HepG2 (cell line): Measurements from ENCODE around the gene RFX6. TPM values are rescaled to one million over a fixed set of nuclear protein-coding genes. Genes with fewer than 3 reads are reported as not detected.

ENCODE experiments used
- ATAC-seq: fragments of 200-7000 bp; cut with Tn5 transposase; 3 replicates; pipeline ENCODE4 v1.9.1; 2020; ENCODE audit warnings: mild to moderate bottlenecking, moderate library complexity
- BruUV-seq: library from RNA; stranded (reverse); fragments of 400-500 nt; replicated peaks from 2 replicates; lab custom pipeline; 2021; lab: Mats Ljungman, UMichigan
- CTCF ChIA-PET: fragments of 300-600 bp; formaldehyde crosslinking; extraction: SDS; loops from one replicate; lab custom pipeline; 2021; ENCODE audit warnings: low total read pairs, inconsistent platforms, low intra/inter-chr PET ratio; lab: Yijun Ruan, JAX
- POLR2A ChIA-PET: fragments of 350-600 bp; sonication (Branson Sonifier 250); formaldehyde crosslinking; loops from one replicate; lab custom pipeline; 2020; ENCODE audit warnings: antibody characterized with exemption, inconsistent platforms; lab: Yijun Ruan, JAX
- DNase-seq: peaks from one replicate; pipeline ENCODE4 v3.0.0-alpha.2; 2015; ENCODE audit warnings: low spot score
- FAIRE-seq: peaks from 3 replicates; lab custom pipeline; 2011; peaks lifted over from hg19 to GRCh38; lab: Jason Lieb, UNC
- H2AFZ ChIP-seq: one replicate; pipeline ENCODE4 v1.6.1; 2011; ENCODE audit warnings: low read length, inconsistent platforms
- H3K27ac ChIP-seq: fragments of 300-600 bp; 3 replicates; pipeline ENCODE4 v1.8.0; 2011; ENCODE audit warnings: mixed run types, mild to moderate bottlenecking, mixed read lengths, low read length, inconsistent platforms; ENCODE audit not compliant: insufficient read depth; ENCODE audit errors: extremely low read length
- H3K27me3 ChIP-seq, 2 experiments: fragments of 200-600 bp in 1 of 2; 2 replicates in 1 of 2; 3 replicates in 1 of 2; pipeline versions ENCODE4 v1.6.0 to v1.8.0; 2011; ENCODE audit warnings: low read length in 2 of 2, mild to moderate bottlenecking in 2 of 2, moderate library complexity in 2 of 2, inconsistent platforms in 1 of 2; ENCODE audit not compliant: insufficient read depth in 2 of 2, control insufficient read depth in 1 of 2
- H3K36me3 ChIP-seq, 2 experiments: fragments of 200-600 bp in 1 of 2; replicated peaks in 1 of 2; 2 replicates in 1 of 2; 3 replicates in 1 of 2; pipeline versions ENCODE4 v1.5.1 to v1.8.0; 2011; ENCODE audit warnings: low read length in 2 of 2, inconsistent platforms in 1 of 2; ENCODE audit not compliant: insufficient read depth in 2 of 2, control insufficient read depth in 1 of 2
- H3K4me1 ChIP-seq: 2 replicates; pipeline ENCODE4 v1.5.1; 2012; ENCODE audit warnings: low read length, inconsistent platforms; ENCODE audit not compliant: insufficient read depth
- H3K4me2 ChIP-seq: 2 replicates; pipeline ENCODE4 v1.6.0; 2011; ENCODE audit warnings: low read depth, low read length, inconsistent platforms
- H3K4me3 ChIP-seq, 3 experiments: fragments of 200-600 bp in 1 of 3; sonication (generic), shearing (Covaris generic) in 1 of 3; replicated peaks in 1 of 3; 2 replicates each; pipeline ENCODE4 v1.5.1; 2011 to 2016; ENCODE audit warnings: low read length in 3 of 3, inconsistent platforms in 2 of 3, low read depth in 2 of 3, mild to moderate bottlenecking in 2 of 3, control low read depth in 1 of 3, mixed read lengths in 1 of 3; ENCODE audit not compliant: insufficient read depth in 1 of 3
- H3K79me2 ChIP-seq: one replicate; pipeline ENCODE4 v1.6.1; 2011; ENCODE audit warnings: low read length, inconsistent platforms; ENCODE audit not compliant: insufficient read depth
- H3K9ac ChIP-seq: 2 replicates; pipeline ENCODE4 v1.6.0; 2011; ENCODE audit warnings: mild to moderate bottlenecking, low read depth, low read length, inconsistent platforms; ENCODE audit not compliant: insufficient read depth
- H3K9me3 ChIP-seq: 2 replicates; pipeline ENCODE4 v1.5.1; 2012; ENCODE audit warnings: mild to moderate bottlenecking, low read length
- H4K20me1 ChIP-seq: 2 replicates; pipeline ENCODE4 v1.6.0; 2011; ENCODE audit warnings: inconsistent platforms, mild to moderate bottlenecking, low read length, moderate library complexity; ENCODE audit not compliant: insufficient read depth
- MTA1 ChIP-seq: sonication (generic); formaldehyde crosslinking; IDR thresholded peaks from 2 replicates; pipeline ENCODE4 v1.4.0; 2020; ENCODE audit warnings: missing genetic modification reagents, mild to moderate bottlenecking, borderline replicate concordance
- PAXIP1 ChIP-seq: sonication (generic); formaldehyde crosslinking; conservative IDR thresholded peaks from 2 replicates; pipeline ENCODE4 v1.4.0; 2020; ENCODE audit warnings: mild to moderate bottlenecking, missing genetic modification reagents, moderate library complexity
- RORA ChIP-seq: sonication (generic); formaldehyde crosslinking; IDR thresholded peaks from 2 replicates; pipeline ENCODE4 v1.5.0; 2020; ENCODE audit warnings: mild to moderate bottlenecking, missing genetic modification reagents, moderate library complexity
- SRSF9 ChIP-seq: fragments of 200-400 bp; formaldehyde crosslinking; IDR thresholded peaks from 2 replicates; pipeline ENCODE4 v1.6.1; 2018; ENCODE audit warnings: borderline replicate concordance, mild to moderate bottlenecking, low read depth, low read length; ENCODE audit not compliant: insufficient read depth, poor library complexity, severe bottlenecking
- TBX2 ChIP-seq: sonication (generic); formaldehyde crosslinking; IDR thresholded peaks from 2 replicates; pipeline ENCODE4 v1.5.0; 2020; ENCODE audit warnings: missing genetic modification reagents, mild to moderate bottlenecking, borderline replicate concordance
- WIZ ChIP-seq: sonication (generic); formaldehyde crosslinking; IDR thresholded peaks from 2 replicates; pipeline ENCODE4 v1.5.1; 2020; ENCODE audit warnings: mild to moderate bottlenecking, missing genetic modification reagents
- ZBTB21 ChIP-seq: sonication (generic); formaldehyde crosslinking; IDR thresholded peaks from 2 replicates; pipeline ENCODE4 v1.4.0; 2020; ENCODE audit warnings: missing genetic modification reagents
- ZBTB42 ChIP-seq: sonication (generic); formaldehyde crosslinking; IDR thresholded peaks from 2 replicates; pipeline ENCODE4 v1.5.0; 2020; ENCODE audit warnings: mild to moderate bottlenecking, missing genetic modification reagents
- ZFP1 ChIP-seq: IDR thresholded peaks from 2 replicates; pipeline ENCODE4 v1.6.1; 2016
- ZMYM4 ChIP-seq: sonication (generic); formaldehyde crosslinking; IDR thresholded peaks from 2 replicates; pipeline ENCODE4 v1.8.1; 2023; ENCODE audit warnings: mild to moderate bottlenecking, missing genetic modification reagents
- ZNF737 ChIP-seq: sonication (generic); formaldehyde crosslinking; IDR thresholded peaks from 2 replicates; pipeline ENCODE4 v1.5.0; 2020; ENCODE audit warnings: missing genetic modification reagents, mild to moderate bottlenecking, borderline replicate concordance
- WGBS: methylation state at CpG from one replicate; pipeline ENCODE4 v1.1.6; 2017; ENCODE audit warnings: low lambda C conversion rate; 5-methylcytosine and 5-hydroxymethylcytosine counted together
- in situ Hi-C: cut with HindIII; loops from 2 replicates; pipeline ENCODE4 v1.10.0; 2017; ENCODE audit warnings: low pct_unique_long_range_greater_than_20kb; ENCODE audit not compliant: extremely low pct_ligation_motif_present
- intact Hi-C: fragments of 100-400 bp; cut with micrococcal nuclease; formaldehyde crosslinking; loops from one replicate; pipeline ENCODE4 v1.10.0; 2022; ENCODE audit not compliant: unreplicated experiment
- polyA plus RNA-seq, 8 experiments: library from polyadenylated mRNA; depleted of rRNA in 3 of 8; stranded (reverse) in 7 of 8; unstranded in 1 of 8; fragments of >200 nt; fragmentation: Illumina TruSeq in 4 of 8; extraction: Trizol in 4 of 8; gene quantifications; 2 replicates each; pipeline versions ENCODE4 v1.2.1 to v1.2.3, GENCODE V29; 2011 to 2016; ENCODE audit warnings: low read depth in 4 of 8, missing spikeins in 1 of 8, mixed read lengths in 1 of 8; ENCODE audit not compliant: insufficient read depth in 1 of 8
- total RNA-seq, 5 experiments: library from RNA; depleted of rRNA; stranded (reverse); fragments of >200 nt; fragmentation: Illumina TruSeq; extraction: Trizol; gene quantifications; 2 replicates each; pipeline ENCODE4 v1.2.3, GENCODE V29; 2016; ENCODE audit warnings: low read depth in 1 of 5

Gene RFX6
- total and polyA plus RNA-seq, 2 of the 13 experiments (the other 11 are each of a cell fraction or from before 2014, with no cell fraction given) = 0.04 TPM; not detected in 1

DNA sequence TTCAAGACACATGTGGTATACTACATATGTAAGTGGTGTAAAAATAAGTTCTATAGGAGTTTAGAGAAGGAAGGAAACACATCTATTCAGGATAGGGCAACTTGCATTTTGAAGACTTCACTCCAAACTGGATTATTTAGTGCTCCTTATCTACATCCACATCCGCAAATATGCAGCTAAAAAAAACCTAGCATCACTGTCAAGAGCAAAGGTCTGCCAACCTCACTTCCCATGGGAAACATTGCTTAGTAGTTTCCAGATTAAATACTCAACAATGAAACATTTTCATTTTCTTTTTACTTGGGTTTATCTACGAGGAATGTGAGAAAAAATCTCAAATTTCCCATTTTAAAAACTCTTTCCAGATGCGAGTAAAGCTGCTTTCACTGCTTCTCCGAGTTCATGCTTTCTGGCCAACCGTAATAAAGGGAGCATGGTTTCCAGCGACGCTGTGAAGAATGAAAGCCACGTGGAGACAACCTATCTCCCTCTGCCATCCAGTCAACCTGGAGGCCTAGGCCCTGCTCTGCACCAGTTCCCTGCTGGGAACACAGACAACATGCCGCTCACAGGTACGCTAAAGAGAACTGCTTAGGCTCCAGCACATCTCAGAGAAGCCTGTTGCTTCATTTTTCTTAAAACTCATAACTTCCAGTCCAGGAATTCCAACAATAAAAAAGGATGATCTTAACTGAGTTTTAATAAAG is 48.2 kb downstream of the RFX6 start (continued):
- TF ChIP-seq PAXIP1 (CRISPR knock-in tag) (no peak), TBX2 (CRISPR knock-in tag) (no peak), ZBTB21 (no peak), WIZ (CRISPR knock-in tag) (no peak), ZNF737 (CRISPR knock-in tag) (no peak)
- TF ChIP-seq, all 625 proteins: peak for 0

DNA sequence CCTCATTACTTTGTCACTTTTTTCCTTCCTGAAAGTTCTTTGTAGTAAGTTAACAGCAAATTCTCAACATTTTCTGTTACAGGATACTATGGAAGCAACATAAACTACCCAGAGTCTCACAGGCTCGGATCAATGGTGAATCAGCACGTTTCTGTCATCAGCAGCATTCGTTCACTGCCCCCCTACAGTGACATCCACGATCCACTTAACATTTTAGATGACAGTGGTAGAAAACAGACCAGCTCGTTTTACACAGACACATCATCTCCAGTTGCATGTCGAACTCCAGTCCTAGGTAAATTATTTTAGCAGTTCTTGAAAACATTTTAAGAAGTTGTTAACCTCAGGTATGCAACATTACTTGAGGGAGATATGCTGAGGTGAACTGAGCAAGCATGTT is 51.6 kb downstream of the RFX6 start:
- no peaks in the 10 kb centered on the region for H3K27me3 ChIP-seq
- ATAC-seq = no peak
- FAIRE-seq = no peak
- H2AFZ ChIP-seq = no peak overlapping the region
- no peak for DNase-seq
- ChIA-PET CTCF (no interaction called here), POLR2A (no interaction called here)
- BruUV-seq = no TSS peak
- in situ Hi-C loops = no loop called here
- no peaks in the 10 kb centered on the region for H3K79me2 ChIP-seq
- intact Hi-C loops = no loop called here
- H3K4me1 ChIP-seq = peaks cover 16% of the 10 kb centered on the region
- no peak overlapping the region for H3K27ac ChIP-seq
- TF ChIP-seq MTA1 = no peak
- no peak for TF ChIP-seq ZFP1 (CRISPR knock-in tag)
- no peak for TF ChIP-seq RORA
- TF ChIP-seq ZBTB42 (CRISPR knock-in tag) = no peak
- TF ChIP-seq SRSF9 = no peak
- no peak for TF ChIP-seq ZMYM4 (CRISPR knock-in tag)
- H3K9me3 ChIP-seq = no peaks in the 10 kb centered on the region
- 11% methylated on average over 6 of the region's 6 CpGs for whole genome bisulfite sequencing
- H3K4me3 ChIP-seq = no peak overlapping the region
- H3K4me2 ChIP-seq = no peak overlapping the region
- no peaks in the 10 kb centered on the region for H4K20me1 ChIP-seq
- no peaks in the 10 kb centered on the region for H3K36me3 ChIP-seq
- H3K9ac ChIP-seq = no peak overlapping the region
